HG03135 (cell line): ENCODE measurements around the gene HOXC10.

ENCODE experiments used
- ATAC-seq: cut with Tn5 transposase; IDR thresholded peaks from one replicate; pipeline ENCODE4 v1.9.1; 2021; ENCODE audit warnings: mild to moderate bottlenecking, moderate library complexity; ENCODE audit not compliant: unreplicated experiment

HOXC10 gene

DNA sequence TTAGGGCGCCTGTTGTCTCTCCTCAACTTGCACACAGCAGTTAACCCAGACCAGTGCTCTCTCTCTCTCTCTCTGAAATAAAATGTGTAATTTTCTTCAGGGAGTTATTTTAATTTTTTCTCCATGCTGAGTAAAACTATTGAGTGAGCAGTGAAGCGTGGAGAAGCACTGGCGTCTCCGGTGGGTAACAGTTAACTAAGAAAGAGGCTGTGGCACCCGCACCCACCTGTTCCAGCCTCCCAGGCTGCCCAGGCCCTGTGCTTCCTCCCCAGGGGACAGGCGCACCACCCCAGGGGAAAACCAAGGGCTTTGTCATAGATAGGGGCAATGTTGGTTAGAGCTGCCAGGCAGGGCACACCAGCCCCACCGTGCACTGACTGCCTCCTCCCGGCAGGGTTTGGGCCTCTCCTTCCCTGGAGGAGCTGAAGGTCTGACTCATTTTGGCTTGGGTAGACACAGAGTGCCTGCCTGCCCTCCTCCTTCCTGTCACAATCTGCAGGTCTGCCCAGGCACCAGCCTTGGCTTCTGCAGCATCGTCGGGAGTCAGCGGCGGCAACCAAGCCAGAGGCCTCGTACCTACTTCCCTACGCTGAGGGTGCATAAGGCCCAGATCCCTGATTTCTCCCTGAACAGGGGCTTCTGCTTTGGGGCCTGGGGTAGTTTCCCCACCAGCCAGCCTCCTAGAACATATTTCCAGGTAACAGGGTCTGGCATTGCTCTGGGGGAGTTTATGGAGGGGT lies 51.8 kb downstream of the HOXC10 start:
- no peak for ATAC-seq

DNA sequence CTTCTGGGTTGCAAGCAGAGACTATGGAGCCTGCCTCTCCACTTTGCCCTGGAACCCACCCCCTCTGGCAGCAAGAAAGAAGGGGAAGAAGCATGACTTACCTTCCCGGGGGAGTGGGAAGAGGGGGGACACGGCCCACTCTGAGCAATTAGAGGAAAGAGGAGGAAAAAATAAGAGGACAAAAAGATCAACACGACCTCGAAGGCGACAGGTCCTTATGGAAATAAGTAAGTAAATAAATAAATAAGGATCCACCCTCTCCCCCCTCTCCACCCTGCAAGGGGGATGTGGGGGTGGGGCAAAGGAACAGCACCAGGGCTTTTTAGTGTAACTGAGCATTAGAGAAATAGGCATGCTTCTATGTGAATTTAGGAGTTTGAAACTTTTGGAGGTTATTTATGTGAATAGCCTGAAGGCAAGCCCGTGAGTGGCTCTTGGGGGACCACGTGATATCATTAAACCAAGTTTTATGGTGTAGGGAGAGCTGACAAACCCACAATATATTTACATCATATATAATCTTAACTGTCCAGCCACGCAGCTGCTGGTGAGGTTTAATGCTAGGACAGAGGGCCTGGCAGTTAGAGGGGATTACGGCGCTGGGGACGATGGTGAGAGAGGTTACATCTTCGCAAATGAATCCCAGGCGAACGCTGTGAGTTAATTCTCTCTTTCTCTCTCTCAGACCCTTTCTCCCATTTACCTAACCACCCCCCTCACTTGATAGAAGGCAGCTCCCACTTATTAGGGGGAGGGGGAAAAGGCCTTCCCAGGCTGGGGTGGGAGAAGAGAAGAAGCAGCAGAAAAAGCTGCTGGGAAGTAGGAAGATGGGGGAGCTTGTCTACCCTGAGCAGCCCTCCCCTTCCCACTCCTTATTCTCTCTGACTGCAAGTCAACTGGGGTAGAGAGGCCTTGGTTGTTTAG lies 52.7 kb downstream of the HOXC10 start:
- ATAC-seq = no peak

DNA sequence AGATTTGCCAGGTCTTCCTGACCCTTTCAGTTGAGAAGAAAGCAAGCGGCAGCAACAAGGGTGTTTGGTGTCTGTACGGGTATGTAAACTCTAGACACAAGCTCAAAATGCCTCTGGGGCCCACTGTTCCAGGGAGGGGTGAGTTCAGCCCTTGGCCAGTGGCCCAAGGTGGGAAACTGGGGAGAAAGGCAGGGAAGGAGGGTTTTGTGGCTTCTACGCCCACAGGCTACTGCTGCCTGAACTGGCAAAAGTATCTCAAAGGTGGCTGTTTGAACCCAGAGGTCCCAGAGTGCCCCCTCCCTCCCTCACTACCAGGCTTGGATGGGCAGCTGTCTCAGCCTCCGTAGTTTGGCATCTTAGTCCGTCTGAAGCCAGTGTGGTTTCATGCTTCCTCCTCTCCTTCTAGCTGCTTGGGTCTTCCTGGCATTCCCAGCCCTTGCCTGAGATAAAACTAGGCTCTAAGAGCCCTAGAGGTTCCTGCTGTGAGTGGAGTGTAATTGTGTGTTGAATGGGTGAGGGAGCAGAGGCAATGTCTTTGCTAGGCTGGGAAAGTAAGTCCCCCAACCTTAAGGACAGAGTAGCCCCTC lies 53.4 kb downstream of the HOXC10 start:
- no peak for ATAC-seq

DNA sequence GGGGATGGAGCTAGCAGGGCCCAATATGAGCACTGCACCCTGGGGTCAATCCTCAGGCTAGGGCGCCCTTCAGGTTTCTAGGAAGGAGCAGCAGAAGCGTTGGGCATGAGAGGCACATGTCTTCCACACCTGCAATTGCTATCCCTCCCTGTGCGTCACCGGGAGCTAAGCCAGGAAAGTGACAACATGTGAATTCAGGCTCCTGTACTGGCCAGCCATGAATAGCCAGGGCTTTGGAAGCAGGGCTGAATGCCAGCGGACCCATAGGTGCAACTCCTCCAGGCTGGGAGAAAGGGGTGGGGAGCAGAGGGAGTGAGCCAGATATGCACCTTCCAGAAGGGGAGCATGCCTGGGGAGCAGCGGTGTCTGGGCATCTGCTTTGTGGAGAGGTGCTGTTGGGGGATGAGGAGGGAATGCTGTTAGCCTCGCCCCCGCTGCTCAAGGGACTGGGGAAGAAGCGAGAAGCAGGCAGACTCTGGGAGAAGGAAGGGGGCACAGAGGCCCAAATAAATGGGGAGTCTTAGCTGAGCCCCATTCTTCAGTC lies 54.0 kb downstream of the HOXC10 start:
- no peak for ATAC-seq

DNA sequence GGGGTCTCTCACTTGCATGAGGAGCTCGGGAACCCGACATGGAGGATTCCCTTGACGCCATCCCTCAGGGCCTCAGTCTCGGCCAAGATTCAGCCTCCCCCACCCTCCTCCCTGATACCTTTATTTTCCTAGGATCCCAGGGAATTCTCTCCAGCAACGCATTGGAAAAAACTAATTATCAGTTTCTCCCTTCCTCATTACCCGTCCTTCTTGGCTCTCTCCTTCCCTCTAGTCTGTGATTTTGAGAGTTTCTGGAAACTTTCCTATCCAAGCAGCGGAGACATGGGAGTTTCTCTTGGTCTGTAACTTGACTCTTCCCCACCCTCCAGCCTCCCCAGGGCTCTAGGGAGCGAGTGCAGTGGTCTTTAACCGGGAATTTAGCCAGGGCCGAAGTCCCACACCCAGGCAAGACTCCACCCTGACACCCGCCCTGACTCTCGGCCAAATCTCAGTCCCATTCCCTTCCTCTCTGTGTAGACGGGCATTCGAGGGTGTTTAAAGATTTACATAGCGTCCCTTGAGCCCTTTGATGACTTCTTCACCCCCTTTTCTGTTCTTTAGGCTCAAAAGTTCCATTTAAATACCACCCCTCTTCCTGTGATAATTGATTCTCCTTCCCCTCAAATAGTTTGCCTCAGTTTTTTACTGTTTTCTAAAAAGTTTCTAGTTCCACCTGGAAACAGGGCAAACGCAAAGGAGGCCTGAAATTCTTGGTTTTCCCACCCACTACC lies 54.6 kb downstream of the HOXC10 start:
- no peak for ATAC-seq
